Fibroblast of peridontal ligament (primary cell): ENCODE results near the gene AP1S1.
A peak's percentile ranks its signal among the peaks of the same experiment; 100 is the strongest.
"Not testable (repeated sequence)": the region's sequence is repeated elsewhere in the genome, so short reads cannot be mapped to it uniquely, and the experiment has no call there.

Experiments used
- DNase-seq: peaks from one replicate; pipeline ENCODE4 v3.0.0-alpha.2; 2010; ENCODE audit errors: extremely low read depth

The AP1S1 gene

DNA sequence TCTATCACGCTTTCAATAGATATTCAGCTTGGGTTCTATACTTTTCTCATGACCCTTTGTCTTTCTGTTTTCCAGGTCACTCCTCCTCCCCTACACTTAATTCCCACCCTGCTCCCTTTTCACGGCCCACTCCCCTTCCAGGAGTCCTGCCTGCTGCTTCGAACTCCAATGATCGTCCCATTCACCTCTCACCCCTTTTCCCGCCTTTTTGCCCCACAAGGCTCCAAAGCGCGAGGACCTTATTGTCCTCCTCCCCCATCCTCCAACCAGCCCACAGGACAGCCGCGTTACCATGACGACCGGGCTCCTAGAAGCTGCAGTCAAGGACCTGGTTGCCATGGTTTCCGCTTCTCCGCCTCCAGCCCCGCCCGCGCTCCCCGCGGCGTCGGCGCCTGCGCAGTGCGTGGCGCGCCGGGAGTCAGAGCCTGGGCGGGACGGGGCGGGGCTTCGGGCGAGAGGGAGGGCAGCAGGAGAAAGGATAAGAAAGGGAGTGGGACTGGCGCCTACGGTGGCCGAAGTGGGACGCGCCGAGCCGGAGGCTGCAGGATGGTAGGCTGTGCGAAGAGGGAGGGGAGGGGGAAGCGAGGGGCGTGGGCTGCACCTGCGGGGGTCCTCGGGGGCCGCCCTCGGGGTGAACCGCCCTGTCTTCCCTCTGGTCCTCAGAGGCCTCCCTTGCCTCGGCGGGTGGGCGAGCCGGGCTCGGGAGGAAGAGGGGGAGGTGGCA, at the start of gene AP1S1:
AP1S1 (plus strand) TSS at position 508 of the 724 bp plus-strand sequence; CDS start at position 547, 39 bp downstream.
- DNase-seq, result peak; percentile 85

DNA sequence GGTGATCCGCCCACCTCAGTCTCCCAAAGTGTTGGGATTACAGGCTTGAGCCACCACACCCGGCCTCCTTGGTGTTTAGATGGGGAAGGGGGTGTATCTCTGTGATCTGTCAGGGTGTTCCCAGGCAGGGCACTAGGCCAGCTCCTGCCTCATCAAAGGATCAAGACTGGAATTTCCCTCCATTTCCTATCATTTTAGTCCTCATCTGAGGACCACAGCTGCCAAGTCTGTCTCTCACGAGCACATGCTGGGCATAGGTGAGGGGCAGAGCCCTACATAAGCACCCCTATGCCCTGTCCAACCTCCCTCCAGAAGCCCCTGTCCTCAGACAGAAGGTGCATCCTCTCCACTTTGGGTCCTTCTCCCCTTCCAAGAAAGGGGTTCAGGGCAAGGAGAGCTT, 49.5 kb upstream of the AP1S1 start:
- no peak for DNase-seq

GRCh38 chr7:101105248-101105647, 49.0 kb upstream of the AP1S1 start:
- not testable (repeated sequence) for DNase-seq

- DNase-seq, result no peak
Measured at GRCh38 chr7:101106386-101106785, 47.9 kb upstream of the AP1S1 start.

DNA sequence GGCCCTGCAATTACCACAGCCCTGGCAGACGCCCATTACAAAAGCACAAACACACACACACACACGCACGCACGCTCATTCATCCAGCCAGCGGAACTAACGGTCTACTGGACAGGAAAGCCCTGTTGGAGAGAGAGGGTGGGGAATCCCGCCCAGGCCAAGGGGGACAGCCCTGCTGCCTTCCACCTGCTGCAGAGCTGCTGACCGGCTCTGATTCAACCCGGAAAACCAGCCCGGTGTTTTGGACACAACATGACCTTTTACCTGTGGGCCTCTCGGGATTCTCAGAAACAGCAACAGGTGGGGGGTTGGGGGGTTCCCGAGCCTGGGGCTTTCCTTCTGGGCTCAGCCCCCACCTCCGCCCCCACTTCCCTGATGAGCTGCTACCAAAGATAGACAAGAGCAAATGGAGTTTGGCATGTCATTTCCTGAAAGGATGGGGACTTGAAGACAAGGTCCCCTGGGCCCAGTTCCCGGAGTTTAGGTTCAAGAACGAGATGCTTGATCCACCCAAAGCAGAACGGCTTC, 45.9 kb upstream of the AP1S1 start:
- peak; percentile 68 for DNase-seq

- no peak for DNase-seq
Measured at GRCh38 chr7:101108961-101109360, 45.3 kb upstream of the AP1S1 start.

DNA sequence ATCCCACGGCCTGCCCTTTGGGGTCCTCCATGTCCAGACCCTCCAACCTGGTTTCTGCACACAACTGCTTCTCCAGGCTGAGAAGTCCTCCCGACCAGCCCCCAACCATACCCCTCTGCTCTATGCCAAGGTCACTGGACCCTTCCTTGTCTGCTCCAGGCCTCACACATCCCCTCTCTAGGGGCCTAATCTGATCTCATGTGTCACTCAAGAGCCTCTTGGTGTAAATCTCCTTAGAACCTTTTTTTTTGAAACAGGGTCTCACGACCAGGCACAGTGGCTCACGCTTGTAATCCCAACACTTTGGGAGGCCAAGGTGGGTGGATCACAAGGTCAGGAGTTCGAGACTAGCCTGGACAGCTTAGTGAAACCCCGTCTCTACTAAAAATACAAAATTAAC, 44.9 kb upstream of the AP1S1 start:
- DNase-seq, result no peak

DNA sequence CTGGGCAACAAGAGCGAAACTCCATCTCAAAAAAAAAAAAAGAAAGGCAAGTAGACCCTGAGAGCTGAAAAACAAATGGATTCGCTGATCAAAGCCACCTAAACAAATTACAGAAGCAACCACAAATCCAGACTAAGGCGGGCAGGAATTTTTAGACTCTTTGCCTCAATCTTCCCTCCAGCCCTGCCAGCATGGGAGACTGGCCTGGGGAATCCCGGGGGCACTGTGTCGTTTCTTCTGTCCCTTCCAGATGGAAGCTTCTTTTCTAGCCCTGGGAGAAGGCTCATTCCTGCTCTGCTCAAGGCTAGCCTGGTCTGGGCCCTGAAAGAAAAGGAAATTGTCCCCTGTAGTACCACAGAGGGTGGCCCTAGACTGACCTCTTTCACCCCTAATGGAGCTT, 43.0 kb upstream of the AP1S1 start:
- no peak for DNase-seq

DNA sequence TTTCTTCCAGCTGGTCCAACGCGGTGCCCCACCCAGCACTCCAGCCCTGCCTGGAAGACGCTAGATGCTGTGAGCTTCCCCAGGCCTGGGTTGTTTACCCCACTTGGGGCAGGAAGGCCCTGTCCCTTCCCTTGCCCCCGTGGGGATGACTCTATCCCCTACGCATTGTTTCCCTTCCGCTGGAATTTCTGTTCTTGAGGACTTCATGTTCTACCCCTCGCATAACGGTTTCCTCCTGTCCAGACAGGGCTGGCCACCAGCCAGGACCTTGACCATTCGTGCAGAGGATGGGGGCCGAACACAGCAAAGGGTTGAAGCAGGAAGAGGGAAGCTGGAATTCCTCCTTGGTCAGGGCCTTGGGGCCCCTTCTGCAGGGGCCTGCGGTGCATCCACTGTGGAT, 42.0 kb upstream of the AP1S1 start:
- DNase-seq, result no peak

- DNase-seq, result not testable (repeated sequence)
Measured at GRCh38 chr7:101113140-101113539, 41.1 kb upstream of the AP1S1 start.

- no peak for DNase-seq
Measured at GRCh38 chr7:101113836-101114235, 40.4 kb upstream of the AP1S1 start.

GRCh38 chr7:101114492-101114891, 39.8 kb upstream of the AP1S1 start:
- no peak for DNase-seq

GRCh38 chr7:101115215-101115614, 39.1 kb upstream of the AP1S1 start:
- no peak for DNase-seq

- DNase-seq, result no peak
Measured at GRCh38 chr7:101116898-101117297, 37.4 kb upstream of the AP1S1 start.

- no peak for DNase-seq
Measured at GRCh38 chr7:101118856-101119255, 35.4 kb upstream of the AP1S1 start.

DNA sequence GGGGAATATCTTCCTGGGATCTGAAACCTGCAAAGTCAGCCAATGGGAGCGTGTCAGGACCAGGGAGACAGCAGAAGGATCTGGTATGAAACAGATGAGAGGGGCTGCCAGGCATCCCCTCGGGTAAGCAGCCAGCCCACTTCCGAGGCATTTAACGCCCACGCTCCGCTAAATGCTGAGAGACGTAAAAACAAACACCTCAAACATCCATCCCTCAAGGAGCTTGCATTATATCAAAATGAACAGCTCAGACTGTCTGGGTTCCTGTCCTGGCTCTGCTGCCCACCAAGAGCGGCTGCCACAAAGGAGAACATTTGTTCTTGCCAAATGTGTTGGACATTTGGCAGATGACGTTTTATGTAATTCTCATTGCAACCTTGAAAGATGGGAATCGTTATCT, 34.4 kb upstream of the AP1S1 start:
- no peak for DNase-seq

- no peak for DNase-seq
Measured at GRCh38 chr7:101120315-101120714, 34.0 kb upstream of the AP1S1 start.

GRCh38 chr7:101121631-101121990, 32.7 kb upstream of the AP1S1 start:
- DNase-seq, result not testable (repeated sequence)

GRCh38 chr7:101121991-101122932, 32.0 kb upstream of the AP1S1 start:
- DNase-seq, result peak; percentile 99

GRCh38 chr7:101122933-101123702, 31.2 kb upstream of the AP1S1 start:
- DNase-seq, result no peak

DNA sequence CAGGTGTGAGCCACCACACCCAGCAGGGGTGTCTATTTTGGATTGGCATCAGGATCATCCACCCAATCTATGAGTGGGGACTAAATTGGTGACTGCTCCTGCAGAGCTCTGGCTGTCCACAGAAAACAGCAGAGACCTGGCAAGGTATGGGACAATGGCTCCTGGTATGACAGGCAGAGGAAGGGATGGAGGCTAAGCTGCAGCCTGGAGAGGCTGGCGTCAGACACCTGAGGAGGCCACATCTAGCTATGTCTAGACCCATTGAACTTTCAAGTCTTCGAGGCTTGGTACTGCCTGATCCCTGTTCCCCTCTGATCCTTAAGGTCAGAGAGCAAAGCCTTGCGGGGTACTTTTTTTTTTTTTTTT, 30.6 kb upstream of the AP1S1 start:
- no peak for DNase-seq
